ENCODE results near the gene MUCL3. TPM values are rescaled to one million over a fixed set of nuclear protein-coding genes. Genes with fewer than 3 reads are reported as not detected.

The MUCL3 gene
- total RNA-seq, 1 donor from 2014 or later, result under 0.01 TPM

- DNase-seq (ENCODE audit: low read depth), result no peak
- TF ChIP-seq CTCF (conservative IDR thresholded peaks at IDR 0.05; ENCODE audit: low read depth, low read length), result no peak
- peak overlapping the region; percentile 41 for H3K4me3 ChIP-seq (ENCODE audit: low read depth, low read length)
These were observed 14.0 kb downstream of the MUCL3 start for GRCh38 chr6:30954631-30955366.

GRCh38 chr6:30955367-30956042 lies 14.7 kb downstream of the MUCL3 start:
- peak overlapping the region; percentile 41 for H3K4me3 ChIP-seq (ENCODE audit: low read depth, low read length)
- no peak for TF ChIP-seq CTCF (conservative IDR thresholded peaks at IDR 0.05; ENCODE audit: low read depth, low read length)
- no peak for DNase-seq (ENCODE audit: low read depth)

- no peak for DNase-seq (ENCODE audit: low read depth)
- no peak for TF ChIP-seq CTCF (conservative IDR thresholded peaks at IDR 0.05; ENCODE audit: low read depth, low read length)
- no peak overlapping the region for H3K4me3 ChIP-seq (ENCODE audit: low read depth, low read length)
These were observed 16.9 kb downstream of the MUCL3 start for GRCh38 chr6:30957716-30958115.

GRCh38 chr6:30960907-30961673 lies 20.3 kb downstream of the MUCL3 start:
- no peak for TF ChIP-seq CTCF (conservative IDR thresholded peaks at IDR 0.05; ENCODE audit: low read depth, low read length)
- H3K4me3 ChIP-seq (ENCODE audit: low read depth, low read length), result no peak overlapping the region
- peak; percentile 50 for DNase-seq (ENCODE audit: low read depth)

GRCh38 chr6:30962716-30963115 lies 21.9 kb downstream of the MUCL3 start:
- no peak for DNase-seq (ENCODE audit: low read depth)
- no peak overlapping the region for H3K4me3 ChIP-seq (ENCODE audit: low read depth, low read length)
- TF ChIP-seq CTCF (conservative IDR thresholded peaks at IDR 0.05; ENCODE audit: low read depth, low read length), result no peak

- no peak for DNase-seq (ENCODE audit: low read depth)
- no peak for TF ChIP-seq CTCF (conservative IDR thresholded peaks at IDR 0.05; ENCODE audit: low read depth, low read length)
- no peak overlapping the region for H3K4me3 ChIP-seq (ENCODE audit: low read depth, low read length)
These were observed 22.9 kb downstream of the MUCL3 start for GRCh38 chr6:30963641-30964040.

All from epithelial cell of proximal tubule (primary cell).